Measurements from ENCODE around the gene QDPR.

Gene QDPR

DNA sequence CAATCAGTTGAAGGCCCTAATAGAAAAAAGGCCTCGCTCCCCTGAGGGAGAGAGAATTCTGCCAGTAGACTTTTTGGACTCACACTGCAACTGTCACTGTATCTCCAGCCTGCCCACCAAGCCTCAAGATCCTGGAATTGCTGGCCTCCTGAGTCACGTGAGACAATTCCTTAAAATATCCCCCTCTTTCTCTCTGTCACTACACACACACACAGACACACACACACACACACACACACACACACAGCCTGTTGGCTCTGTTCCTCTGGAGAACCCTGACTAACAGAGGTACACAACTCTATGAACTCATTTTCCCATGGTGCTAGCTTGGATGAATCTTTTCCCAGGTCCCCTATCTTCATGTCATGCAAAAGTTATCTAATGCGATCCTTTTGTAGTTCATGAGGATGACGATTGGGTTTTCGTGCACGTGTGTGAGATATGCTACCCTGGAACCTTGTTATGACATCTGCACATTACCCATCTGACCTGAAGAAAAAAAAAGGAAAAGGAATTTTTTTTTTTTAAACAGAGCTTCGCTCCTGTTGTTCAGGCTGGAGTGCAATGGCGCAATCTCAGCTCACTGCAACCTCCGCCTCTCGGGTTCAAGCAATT is 16.8 kb upstream of the QDPR start:
- no peak for DNase-seq (ENCODE audit: low read depth in 2 of 2, low spot score in 1 of 2)

DNA sequence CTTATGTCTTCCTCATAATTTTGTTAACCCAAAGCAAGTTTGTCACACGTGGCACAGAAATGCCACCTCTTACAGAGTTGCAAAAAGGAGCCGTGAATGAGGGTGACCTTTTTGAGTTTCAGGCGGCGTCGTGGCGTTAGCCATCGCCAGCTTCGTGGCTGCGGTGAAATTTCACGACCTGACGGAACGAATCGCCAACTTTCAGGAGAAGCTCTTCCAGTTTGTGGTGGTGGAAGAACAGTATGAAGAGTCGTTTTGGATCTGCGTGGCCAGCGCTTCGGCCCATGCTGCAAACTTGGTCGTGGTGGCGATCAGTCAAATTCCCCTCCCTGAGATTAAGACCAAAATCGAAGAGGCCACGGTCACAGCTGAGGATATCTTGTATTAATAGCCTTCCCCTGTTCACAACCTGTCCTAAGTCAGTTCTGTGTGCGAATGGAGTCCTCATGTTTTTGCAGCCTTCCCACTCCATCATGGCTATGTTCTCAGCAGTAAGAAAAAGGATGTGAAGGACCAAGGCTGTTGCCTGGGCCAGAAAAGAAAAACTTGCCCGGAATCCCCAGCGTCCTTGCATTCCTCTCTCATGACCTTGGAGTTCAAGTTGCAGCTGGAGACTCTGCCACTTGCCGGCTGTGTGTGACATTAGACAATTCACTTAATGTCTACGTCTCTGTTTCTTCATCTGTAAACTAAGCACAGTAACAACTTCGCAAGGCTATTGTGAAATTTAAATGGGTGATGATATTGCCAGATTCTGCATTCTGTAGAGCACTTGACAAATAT is 15.0 kb upstream of the QDPR start:
- DNase-seq (ENCODE audit: low read depth in 2 of 2, low spot score in 1 of 2): no peak

DNA sequence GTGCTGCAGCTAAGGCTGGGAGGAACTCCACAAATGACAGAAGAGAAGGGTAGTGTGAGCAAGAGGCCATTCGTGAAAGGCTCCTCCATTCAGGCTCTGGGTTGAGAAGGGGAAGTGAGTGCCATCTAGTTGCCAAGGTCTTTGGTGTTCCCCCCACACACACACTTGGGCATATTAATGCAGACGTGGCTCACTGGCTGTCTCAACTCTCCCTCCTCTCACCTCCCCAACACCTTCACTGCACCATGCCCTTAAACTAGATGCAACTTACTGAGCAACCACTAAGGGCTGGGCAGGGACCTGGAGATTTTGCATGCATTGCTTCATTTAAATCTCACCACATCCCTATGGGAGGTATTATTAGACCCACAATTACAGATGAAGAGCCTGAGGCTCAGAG is 11.8 kb upstream of the QDPR start:
- no peak for DNase-seq (ENCODE audit: low read depth in 2 of 2, low spot score in 1 of 2)

DNA sequence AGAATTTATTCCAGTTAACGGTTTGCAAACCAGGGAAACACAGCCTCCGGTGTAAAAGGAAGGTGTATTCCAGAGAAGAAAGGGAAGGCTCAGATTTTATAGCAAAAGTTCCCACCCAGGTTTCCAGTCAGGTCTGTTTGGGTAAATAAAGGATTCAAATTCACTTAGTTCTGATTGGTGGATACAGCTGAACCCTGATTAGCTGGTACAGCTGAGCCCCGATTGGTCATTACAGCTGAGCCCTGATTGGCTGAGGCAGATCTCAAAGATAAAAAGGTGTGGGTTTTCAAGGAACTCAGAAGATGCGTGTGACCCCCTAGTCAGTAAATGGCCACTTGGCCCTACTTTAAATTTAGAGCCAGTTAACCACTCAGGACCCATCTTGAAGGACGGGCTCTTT is 9.7 kb upstream of the QDPR start:
- DNase-seq (ENCODE audit: low read depth in 2 of 2, low spot score in 1 of 2): no peak

DNA sequence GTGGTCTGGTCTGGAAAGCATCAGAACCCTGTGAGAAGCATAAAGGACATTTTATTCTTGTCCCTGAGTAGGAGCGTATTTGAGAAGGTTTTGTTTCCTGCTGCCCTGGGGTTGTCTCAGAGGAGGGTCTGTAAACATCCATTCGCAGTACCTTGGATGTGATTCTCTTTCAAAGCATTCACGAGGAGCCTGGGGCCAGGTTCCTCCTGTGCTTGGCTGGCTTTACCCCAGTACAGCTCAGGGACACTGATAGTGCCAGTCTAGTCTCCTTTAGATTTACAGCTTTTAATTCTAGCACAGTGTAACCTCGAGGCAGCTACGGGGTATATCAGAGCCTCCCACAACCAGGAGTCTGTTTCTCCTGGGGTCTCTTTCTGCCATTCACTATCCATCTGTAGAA is 5.8 kb upstream of the QDPR start:
- no peak for DNase-seq (ENCODE audit: low read depth in 2 of 2, low spot score in 1 of 2)

DNA sequence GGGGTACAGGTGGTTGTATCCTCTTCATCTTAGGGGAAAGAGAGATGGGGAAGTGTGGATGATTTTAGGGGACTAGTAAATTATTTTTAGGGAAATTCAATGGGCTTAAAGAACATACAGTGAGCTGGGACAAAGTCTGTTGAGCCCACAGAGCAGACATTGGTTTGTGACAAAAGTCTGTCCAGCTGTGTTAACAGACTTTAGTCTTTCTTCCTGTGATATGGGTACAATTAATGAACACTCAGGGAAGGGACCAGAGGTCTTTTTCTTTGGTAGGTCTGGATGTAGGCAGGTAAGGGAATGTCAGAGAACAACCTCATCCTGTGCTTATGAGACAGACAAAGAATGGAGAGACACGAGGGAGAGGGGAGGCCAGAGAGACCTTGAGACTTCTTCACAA is 5.1 kb upstream of the QDPR start:
- no peak for DNase-seq (ENCODE audit: low read depth in 2 of 2, low spot score in 1 of 2)

DNA sequence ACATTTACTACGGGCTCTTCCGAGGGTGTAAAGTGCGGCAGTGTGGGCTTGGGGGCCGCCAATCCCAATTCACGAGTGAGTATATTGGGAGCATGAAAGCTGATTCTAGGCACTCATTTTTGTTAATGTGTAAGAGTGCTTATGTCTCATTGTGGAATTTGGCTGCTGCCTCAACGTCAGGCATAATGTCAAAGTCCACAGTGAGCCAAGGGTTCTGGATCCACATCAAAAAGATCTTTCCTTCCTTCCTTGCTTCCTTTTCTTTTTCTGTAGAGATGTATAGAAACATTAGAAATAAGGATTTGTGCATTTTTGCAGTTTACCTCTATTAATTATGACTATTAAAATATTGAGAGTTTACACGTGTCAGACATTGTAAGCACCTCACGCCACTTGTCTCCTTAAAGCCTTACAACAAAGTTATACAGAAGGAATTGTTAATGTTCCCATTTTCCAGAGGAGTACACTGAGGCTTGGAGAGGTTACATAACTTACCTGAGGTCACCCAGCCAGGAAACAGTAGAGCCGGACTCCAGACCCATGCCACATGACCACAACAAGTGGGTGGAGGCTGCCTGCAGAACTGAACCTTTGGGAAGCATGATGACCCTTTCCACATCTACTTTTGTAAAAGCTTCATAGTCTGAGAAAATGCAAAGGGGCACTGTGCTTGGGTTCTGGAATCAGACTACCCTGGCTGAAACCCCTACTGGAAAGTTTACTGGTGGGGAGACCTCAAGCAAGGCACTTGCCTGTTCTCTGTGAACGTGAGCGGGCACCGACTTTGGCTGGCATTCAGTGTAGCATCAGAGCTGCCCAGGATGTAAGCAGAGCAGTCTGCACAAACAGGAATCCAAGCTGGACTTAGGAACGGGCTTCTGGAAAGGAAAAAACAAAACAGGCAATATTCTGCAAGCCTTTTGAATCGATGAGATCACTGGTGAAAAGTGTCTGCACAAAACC is 3.8 kb upstream of the QDPR start:
- DNase-seq (ENCODE audit: low read depth in 2 of 2, low spot score in 1 of 2): no peak

DNA sequence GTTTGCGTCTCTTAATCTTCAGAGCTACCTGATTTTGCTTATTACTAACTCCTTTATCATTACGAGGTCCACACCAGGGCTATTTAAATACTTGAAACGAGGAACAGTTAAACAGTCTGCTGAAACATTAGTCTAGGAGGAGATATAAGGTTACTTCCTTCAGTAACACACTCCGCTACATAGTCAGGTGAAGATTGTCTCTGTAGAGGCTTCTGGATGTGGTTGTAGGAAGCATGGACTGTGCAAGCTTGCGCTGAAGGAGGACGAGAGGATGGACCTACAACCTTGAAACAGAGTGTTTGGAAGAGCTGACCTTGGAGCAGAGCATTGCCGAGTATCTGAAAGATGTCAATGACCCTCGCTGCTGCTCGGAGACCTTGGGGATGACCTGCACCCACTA is 3.0 kb upstream of the QDPR start, which contains the start of gene CLRN2:
Gene CLRN2, plus strand, starts transcription at position 301 of the 400 bp plus-strand sequence. CDS start 102 bp downstream, outside the sequence.
- no peak for DNase-seq (ENCODE audit: low read depth in 2 of 2, low spot score in 1 of 2)

DNA sequence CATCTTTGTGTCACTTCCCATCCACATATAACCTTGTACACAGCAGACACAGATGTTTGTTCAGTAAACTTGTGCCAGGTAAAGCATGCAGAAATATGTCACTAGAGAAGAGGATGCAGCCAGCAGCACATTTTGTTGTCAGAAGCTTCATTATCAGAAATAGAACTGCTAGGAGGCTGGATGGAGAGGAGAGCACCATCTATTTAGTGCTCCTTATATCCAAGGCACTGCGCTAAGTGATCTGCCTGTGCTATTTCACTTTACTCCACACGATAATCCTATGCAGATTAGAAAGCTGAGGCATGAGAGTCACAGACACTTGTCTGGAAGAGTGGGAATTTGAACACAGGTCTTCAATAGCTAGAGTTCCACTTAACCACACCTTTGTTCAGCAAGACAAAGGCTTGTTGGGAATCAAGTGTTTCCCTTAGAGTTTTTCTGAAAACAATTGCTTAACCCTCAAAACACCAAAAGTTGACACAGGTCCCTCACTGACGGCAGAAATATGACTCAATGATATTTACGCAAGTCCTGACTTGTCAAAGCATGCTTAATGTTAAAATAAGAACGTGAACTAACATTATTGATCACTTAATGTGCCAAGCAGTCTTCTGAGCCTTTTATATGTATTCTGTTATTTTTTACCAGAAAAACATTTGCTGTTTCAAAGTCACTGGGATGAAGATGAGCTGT is 1.2 kb upstream of the QDPR start:
- DNase-seq (ENCODE audit: low read depth in 2 of 2, low spot score in 1 of 2): no peak

DNA sequence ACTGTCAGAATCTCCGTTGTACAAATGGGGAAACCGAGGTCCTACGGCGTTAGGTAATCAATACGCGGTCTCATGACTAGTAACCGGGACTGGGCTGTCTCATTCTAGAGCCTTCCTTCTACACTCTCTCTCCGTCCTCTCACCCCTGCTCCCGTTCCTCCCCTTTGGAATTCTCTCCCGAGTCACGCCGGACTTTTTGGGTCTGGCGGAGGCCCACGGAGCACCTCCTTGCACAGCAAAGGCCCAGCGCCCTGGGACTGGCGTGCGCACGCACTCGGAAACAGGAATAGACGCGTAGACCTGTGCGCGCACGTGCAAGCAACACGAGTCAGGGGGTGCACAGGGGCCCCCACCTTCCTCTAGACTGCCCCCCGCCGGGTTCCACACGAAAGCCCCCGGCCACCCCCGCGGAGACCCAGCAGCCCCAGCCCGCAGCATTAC is 361 bp downstream of the QDPR start:
- DNase-seq (ENCODE audit: low read depth in 2 of 2, low spot score in 1 of 2): no peak

DNA sequence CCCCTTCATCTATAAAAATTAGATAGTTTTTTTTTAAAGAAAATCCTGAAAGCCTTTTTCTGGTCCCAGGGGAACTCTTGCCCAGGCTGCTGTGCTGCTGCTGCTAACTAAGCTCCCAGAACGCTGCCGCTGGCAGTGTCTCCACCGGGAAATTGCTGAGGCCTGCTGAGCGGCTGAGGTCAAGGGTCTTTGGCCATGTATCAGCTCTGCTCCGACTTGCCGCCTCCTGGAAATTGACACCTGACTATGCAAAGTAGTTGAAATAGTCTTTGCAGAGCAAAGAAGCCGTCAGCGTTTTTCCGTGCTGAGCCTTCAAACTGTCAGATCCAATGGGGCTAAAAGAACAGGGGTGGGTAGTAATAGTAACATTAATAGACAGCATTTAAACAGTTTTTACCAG is 839 bp downstream of the QDPR start:
- no peak for DNase-seq (ENCODE audit: low read depth in 2 of 2, low spot score in 1 of 2)

DNA sequence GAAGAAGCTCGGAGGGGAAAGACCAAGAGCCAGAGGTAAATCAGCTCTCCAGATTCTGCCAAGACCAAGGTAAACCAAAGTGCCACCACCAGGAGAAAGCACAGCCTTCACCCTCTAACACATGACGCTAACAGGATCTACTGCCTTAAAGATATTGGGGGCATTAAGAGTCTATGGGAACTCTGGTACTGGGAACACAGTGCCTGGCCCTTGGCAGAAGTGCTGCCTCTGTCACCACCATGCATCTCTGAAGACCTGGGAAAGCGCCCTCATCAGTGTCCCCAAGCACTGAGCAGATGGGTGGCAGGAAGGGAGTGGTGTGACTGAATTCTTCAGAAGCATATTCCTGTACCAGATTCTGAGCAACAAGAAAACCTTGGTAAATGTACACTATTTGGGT is 1.3 kb downstream of the QDPR start:
- DNase-seq (ENCODE audit: low read depth in 2 of 2, low spot score in 1 of 2): no peak

DNA sequence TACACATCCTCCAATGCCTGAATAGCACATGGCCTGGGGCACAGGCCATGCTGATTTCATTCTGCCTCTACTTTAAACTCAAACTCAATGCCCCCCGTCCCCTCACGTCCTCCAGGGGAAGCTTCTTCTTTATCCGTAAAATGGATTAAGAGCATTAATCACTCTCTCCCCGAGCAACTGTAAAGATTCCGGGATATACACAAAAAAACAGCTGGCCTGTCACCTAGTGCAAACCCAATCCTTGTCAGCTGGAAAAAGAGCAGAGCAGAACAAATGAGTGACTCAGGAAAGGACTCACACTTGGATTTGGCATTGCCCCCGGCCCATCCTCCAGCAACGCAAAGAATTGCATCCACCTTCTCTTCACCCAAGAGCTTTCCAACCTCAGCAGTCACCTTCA is 7.8 kb downstream of the QDPR start:
- DNase-seq (ENCODE audit: low read depth in 2 of 2, low spot score in 1 of 2): no peak

DNA sequence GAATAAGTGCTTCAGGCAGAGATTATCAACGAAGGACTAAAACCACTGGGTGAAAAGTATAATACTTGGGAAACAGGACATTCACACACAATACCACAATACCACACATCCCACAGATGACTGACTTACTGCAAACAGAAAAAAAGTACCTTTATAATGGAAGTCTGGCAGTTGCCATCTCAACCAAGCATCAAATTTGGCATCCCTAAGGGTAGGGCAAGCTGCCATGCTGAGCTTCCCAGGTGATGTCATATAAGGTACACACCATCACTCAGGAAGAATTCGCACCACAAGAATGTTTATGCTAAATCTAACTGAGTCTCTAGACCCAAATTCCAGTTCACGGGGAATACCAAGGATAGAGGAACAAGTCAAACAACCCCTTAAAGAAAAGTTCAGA is 9.1 kb downstream of the QDPR start:
- DNase-seq (ENCODE audit: low read depth in 2 of 2, low spot score in 1 of 2): no peak

DNA sequence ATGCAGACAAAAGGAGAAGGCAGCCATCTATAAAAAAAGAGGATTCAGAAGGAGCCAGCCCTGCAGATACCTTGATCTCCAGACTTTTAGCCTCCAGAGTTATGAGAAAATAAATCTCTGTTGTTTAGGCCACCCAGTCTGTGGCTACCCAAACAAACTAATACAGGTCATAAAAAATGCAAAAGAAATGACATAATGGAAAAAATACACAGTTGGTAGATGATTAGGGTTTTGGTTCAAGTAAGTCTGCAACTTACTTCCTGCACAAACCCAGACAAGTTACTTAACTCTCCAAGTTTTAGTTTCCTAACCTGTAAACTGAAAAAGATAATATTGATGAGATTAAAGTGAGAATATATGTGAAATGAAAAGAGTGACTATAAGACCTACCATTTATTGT is 11.3 kb downstream of the QDPR start:
- no peak for DNase-seq (ENCODE audit: low read depth in 2 of 2, low spot score in 1 of 2)

DNA sequence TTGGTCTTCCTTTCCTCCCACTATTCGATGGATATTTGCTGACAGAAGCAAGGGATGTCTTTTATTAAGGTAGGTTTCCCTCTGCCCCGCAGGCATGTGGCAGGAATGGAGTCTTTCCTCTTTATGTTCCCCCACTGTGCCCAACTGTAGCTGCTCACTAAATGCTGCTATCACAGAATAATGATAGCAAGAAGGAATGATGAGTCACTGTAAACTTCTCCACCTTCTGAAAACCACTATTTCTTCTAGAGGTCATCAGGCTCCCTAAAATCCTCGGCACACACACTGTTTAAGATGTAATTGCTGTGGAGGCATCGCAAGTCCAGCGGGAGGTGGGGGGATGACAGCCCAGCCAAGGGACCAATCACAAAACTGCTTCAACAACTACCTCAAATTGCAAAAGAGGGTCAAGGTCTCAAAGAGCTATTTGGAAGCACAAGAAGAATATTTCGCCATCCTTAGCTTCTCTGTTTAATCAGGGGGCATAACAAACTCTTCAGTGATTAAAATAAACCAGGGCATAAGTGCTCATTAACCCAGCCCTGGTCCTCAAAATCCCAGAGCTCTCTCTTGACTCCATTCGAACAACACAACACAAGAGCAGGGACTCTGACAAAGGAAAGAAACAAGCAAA is 13.9 kb downstream of the QDPR start:
- DNase-seq (ENCODE audit: low read depth in 2 of 2, low spot score in 1 of 2): no peak

DNA sequence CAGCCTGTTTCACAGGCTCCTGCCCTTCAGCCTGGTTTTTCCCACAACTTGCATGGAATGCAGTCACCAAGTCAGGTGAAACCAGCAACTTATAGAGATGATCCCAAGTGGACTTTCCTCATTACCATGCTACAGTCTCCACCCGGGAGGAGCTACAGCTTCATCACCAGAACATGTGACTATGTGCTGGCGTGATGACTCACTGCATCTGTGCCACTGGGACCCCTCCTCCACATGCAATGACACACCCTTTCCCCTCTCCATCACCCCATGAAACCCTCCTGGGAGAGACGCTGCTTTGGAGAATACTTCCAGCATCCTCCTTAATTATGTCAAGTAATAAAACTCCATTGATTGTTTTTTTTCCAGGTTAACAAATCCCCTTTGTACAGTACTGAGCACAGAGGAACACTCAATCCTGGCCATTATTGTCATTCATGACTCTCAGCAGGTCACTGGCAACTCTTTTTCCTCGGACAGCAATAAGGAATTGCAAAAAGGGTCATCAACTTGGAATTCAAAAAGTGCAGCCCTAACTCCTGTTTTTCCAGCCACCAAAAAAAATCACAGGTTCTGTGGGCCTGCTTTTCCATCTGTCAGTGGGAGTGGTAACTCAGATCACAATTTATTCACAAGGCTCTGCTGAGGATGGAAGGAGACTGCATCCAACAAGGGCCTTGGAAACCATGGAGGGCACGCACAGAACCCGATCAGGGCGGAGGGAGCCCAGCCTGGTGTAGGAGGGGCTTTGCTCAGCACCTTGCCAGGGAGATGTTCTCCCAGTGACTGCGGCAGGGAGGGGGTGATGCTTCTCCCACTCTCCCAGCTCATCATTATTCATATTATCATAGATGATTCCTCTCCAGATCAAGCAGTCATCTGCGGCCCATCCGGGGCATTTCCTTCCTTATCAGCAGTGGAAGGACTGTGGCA is 17.4 kb downstream of the QDPR start:
- DNase-seq (ENCODE audit: low read depth in 2 of 2, low spot score in 1 of 2): no peak

DNA sequence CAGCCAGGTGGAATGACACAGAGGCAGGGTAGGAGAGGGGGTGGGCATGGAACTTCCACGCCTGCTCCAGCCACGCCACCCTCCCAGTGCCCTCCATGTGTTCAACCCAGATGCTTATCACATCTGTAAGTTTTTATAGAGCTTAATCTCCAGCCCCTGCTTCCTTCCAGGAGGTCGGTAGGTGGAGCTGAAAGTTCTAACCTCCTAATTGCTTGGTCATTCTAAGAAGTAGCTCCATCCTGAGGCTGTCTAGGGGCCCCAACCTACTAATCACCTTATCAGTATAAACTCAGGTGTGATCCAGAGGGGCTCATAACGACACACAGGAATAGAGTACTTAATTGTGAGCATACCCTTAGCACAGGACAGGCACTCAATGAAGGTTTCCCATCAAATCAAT is 18.3 kb downstream of the QDPR start:
- DNase-seq (ENCODE audit: low read depth in 2 of 2, low spot score in 1 of 2): no peak

DNA sequence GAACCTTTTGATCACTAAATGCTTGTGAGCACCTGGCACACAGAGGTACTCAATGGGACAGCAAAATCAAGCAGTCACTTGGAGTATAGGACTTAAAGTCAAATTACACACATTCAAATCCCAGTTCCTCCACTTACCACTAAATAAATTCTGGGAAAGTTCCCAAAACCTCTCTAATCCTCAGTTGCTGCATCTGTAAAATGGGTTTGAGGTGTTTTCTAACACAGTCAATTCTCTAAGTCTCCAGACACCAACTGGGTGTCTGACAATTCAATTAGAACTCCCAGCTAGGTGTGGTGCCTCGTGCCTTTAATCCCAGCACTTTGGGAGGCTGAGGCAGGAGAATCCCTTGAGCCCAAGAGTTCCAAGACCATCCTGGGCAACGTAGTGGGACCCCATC is 19.0 kb downstream of the QDPR start:
- DNase-seq (ENCODE audit: low read depth in 2 of 2, low spot score in 1 of 2): no peak

Data from stimulated activated CD8-positive, alpha-beta memory T cell treated with anti-CD3 and anti-CD28 coated beads, Interleukin-4, amount 100 ng/mL, for 1 hour (primary cell).